K562 (cell line): ENCODE data around the gene KATNB1. TPM values are rescaled to one million over a fixed set of nuclear protein-coding genes. Genes with fewer than 3 reads are reported as not detected.

Experiments used
- ATAC-seq: fragments of 200-7000 bp; cut with Tn5 transposase; 3 replicates; pipeline ENCODE4 v1.9.1; 2020; ENCODE audit warnings: moderate library complexity
- BruUV-seq: library from RNA; stranded (reverse); fragments of 400-500 nt; replicated peaks from 2 replicates; lab custom pipeline; 2021; lab: Mats Ljungman, UMichigan
- CTCF ChIA-PET: fragments of 300-600 bp; formaldehyde crosslinking; extraction: SDS; loops from one replicate; lab custom pipeline; 2021; ENCODE audit warnings: low intra/inter-chr PET ratio; lab: Yijun Ruan, JAX
- POLR2A ChIA-PET: fragments of 300-600, 350-650 bp; sonication (Branson Sonifier 250); formaldehyde crosslinking; extraction: SDS; loops from one replicate; lab custom pipeline; 2021; ENCODE audit warnings: antibody characterized with exemption, inconsistent platforms; lab: Yijun Ruan, JAX
- DNase-seq, 4 experiments: peaks; one replicate each; pipeline versions ENCODE4 v3.0.0 to v3.0.0-alpha.2; 2011 to 2018; ENCODE audit warnings: low spot score in 3 of 4, mixed read lengths in 3 of 4; ENCODE audit errors: extremely low read depth in 1 of 4
- FAIRE-seq: peaks from 2 replicates; lab custom pipeline; 2011; peaks lifted over from hg19 to GRCh38; lab: Jason Lieb, UNC
- H2AFZ ChIP-seq: 2 replicates; pipeline ENCODE4 v1.6.0; 2011; ENCODE audit warnings: low read depth, low read length, control low read depth, inconsistent platforms
- H3K27ac ChIP-seq: fragments of 200-600 bp; 3 replicates; pipeline ENCODE4 v1.8.0; 2011; ENCODE audit warnings: low read depth, mild to moderate bottlenecking, control low read depth, inconsistent platforms, low read length, moderate library complexity, mixed read lengths; ENCODE audit errors: extremely low read depth
- H3K27me3 ChIP-seq, 2 experiments: fragments of 300-600 bp in 1 of 2; 2 replicates in 1 of 2; 3 replicates in 1 of 2; pipeline versions ENCODE4 v1.6.0 to v1.8.0; 2011; ENCODE audit warnings: inconsistent platforms in 2 of 2, low read length in 2 of 2, mild to moderate bottlenecking in 1 of 2, mixed read lengths in 1 of 2, moderate library complexity in 1 of 2; ENCODE audit not compliant: control insufficient read depth in 2 of 2, insufficient read depth in 2 of 2
- H3K36me3 ChIP-seq: fragments of 300-600 bp; 3 replicates; pipeline ENCODE4 v1.8.0; 2011; ENCODE audit warnings: mild to moderate bottlenecking, low read length, inconsistent platforms; ENCODE audit not compliant: control insufficient read depth, insufficient read depth
- H3K4me1 ChIP-seq, 2 experiments: fragments of 200-600 bp in 1 of 2; replicated peaks in 1 of 2; 2 replicates in 1 of 2; 3 replicates in 1 of 2; pipeline versions ENCODE4 v1.5.1 to v1.8.0; 2011; ENCODE audit warnings: inconsistent platforms in 2 of 2, low read length in 2 of 2, mild to moderate bottlenecking in 1 of 2, mixed read lengths in 1 of 2, moderate library complexity in 1 of 2; ENCODE audit not compliant: control insufficient read depth in 2 of 2, insufficient read depth in 2 of 2
- H3K4me2 ChIP-seq: 2 replicates; pipeline ENCODE4 v1.6.1; 2011; ENCODE audit warnings: low read length, control low read depth, inconsistent platforms, mixed read lengths; ENCODE audit not compliant: insufficient read depth
- H3K4me3 ChIP-seq: fragments of 200-600 bp; sonication (generic), shearing (Covaris generic); 2 replicates; pipeline ENCODE4 v1.5.1; 2016; ENCODE audit warnings: control low read depth, inconsistent platforms
- H3K79me2 ChIP-seq: fragments of 200-600 bp; 3 replicates; pipeline ENCODE4 v1.8.0; 2011; ENCODE audit warnings: low read length, inconsistent platforms; ENCODE audit not compliant: control insufficient read depth, insufficient read depth
- H3K9ac ChIP-seq, 2 experiments: 2 replicates each; pipeline versions ENCODE4 v1.6.0 to v1.6.1; 2011; ENCODE audit warnings: low read depth in 2 of 2, low read length in 2 of 2, control low read depth in 1 of 2, inconsistent platforms in 1 of 2, mild to moderate bottlenecking in 1 of 2, mixed read lengths in 1 of 2; ENCODE audit not compliant: insufficient read depth in 1 of 2
- H3K9me1 ChIP-seq: one replicate; pipeline ENCODE4 v1.6.0; 2011; ENCODE audit warnings: inconsistent platforms, mild to moderate bottlenecking, low read length, moderate library complexity; ENCODE audit not compliant: control insufficient read depth, insufficient read depth
- H3K9me3 ChIP-seq: replicated peaks from 2 replicates; pipeline ENCODE4 v1.5.1; 2011; ENCODE audit warnings: low read depth, low read length, inconsistent platforms; ENCODE audit not compliant: control insufficient read depth, insufficient read depth
- H4K20me1 ChIP-seq: replicated peaks from 2 replicates; pipeline ENCODE4 v1.6.1; 2011; ENCODE audit warnings: low read length, inconsistent platforms, mixed read lengths; ENCODE audit not compliant: control insufficient read depth, insufficient read depth
- ATF7 ChIP-seq: fragments of 450-650 bp; IDR thresholded peaks from 2 replicates; pipeline ENCODE4 v1.7.1; 2014; ENCODE audit warnings: mild to moderate bottlenecking, moderate library complexity
- KLF16 ChIP-seq: IDR thresholded peaks from 2 replicates; pipeline ENCODE4 v1.6.1; 2016; ENCODE audit warnings: antibody characterized with exemption
- NFIC ChIP-seq: fragments of 450-650 bp; IDR thresholded peaks from 2 replicates; pipeline ENCODE4 v1.6.1; 2017; ENCODE audit warnings: mild to moderate bottlenecking, inconsistent platforms
- OTX1 ChIP-seq: fragments of 450-650 bp; formaldehyde crosslinking; IDR thresholded peaks from 2 replicates; pipeline ENCODE4 v1.4.0; 2022; ENCODE audit warnings: mild to moderate bottlenecking
- TAF9B ChIP-seq: fragments of 450-650 bp; IDR thresholded peaks from 2 replicates; pipeline ENCODE4 v1.6.1; 2018; ENCODE audit warnings: mild to moderate bottlenecking; ENCODE audit not compliant: partially characterized antibody
- ZFP30 ChIP-seq: fragments of 250-450 bp; sonication (Bioruptor Pico); IDR thresholded peaks from 2 replicates; pipeline ENCODE4 v1.8.0; 2022; ENCODE audit warnings: moderate library complexity, mild to moderate bottlenecking, inconsistent platforms, borderline replicate concordance
- WGBS: fragments of 100-300 bp; shearing (Covaris generic); methylation state at CpG from one replicate; pipeline ENCODE4 v1.1.6; 2016; ENCODE audit warnings: low coverage, mixed read lengths; ENCODE audit not compliant: insufficient coverage; ENCODE audit errors: missing lambda C conversion rate; 5-methylcytosine and 5-hydroxymethylcytosine counted together
- in situ Hi-C: fragments of 300-500 bp; cut with MboI; formaldehyde crosslinking; loops from 4 replicates; pipeline ENCODE4 v1.15.0; 2018; ENCODE audit warnings: inconsistent platforms, mixed read lengths
- intact Hi-C: fragments of 100-400 bp; cut with micrococcal nuclease; formaldehyde crosslinking; loops from 2 replicates; pipeline ENCODE4 v1.14.2; 2022
- polyA plus RNA-seq, 8 experiments: library from polyadenylated mRNA; depleted of rRNA in 4 of 8; stranded (reverse) in 5 of 8; unstranded in 3 of 8; fragments of >200 nt; fragmentation: Nextera tagmentation in 2 of 8; fragmentation: Illumina TruSeq in 1 of 8; extraction: Ambion mirVana in 2 of 8; extraction: Trizol in 1 of 8; gene quantifications; 2 replicates each; pipeline versions ENCODE4 v1.2.1 to v1.2.3, GENCODE V29; 2011 to 2014; ENCODE audit warnings: inconsistent platforms in 1 of 8, missing spikeins in 1 of 8
- total RNA-seq, 7 experiments: library from RNA; depleted of rRNA in 6 of 7; stranded (reverse); fragments of >200 nt in 6 of 7; fragmentation: Illumina TruSeq in 2 of 7; extraction: Trizol in 2 of 7; gene quantifications; 2 replicates each; pipeline versions ENCODE4 v1.2.1 to v1.2.3, GENCODE V29; 2011 to 2021; ENCODE audit warnings: low replicate concordance in 1 of 7
- TF ChIP-seq, protein P1 (sequence below): fragments of 450-650 bp; formaldehyde crosslinking; IDR thresholded peaks from 2 replicates; pipeline ENCODE4 v1.4.0; 2022; ENCODE audit warnings: missing genetic modification characterization
- TF ChIP-seq, protein P2 (sequence below), 2 experiments: fragments of 150-350 bp in 1 of 2; IDR thresholded peaks; 2 replicates each; pipeline ENCODE4 v1.6.1; 2012 to 2016; ENCODE audit warnings: low read depth in 2 of 2, low read length in 2 of 2, mild to moderate bottlenecking in 1 of 2, moderate library complexity in 1 of 2
- TF ChIP-seq, protein P3 (sequence below): fragments of 450-650 bp; conservative IDR thresholded peaks from 2 replicates; pipeline ENCODE4 v1.6.1; 2016; ENCODE audit warnings: missing genetic modification characterization, low read depth, mild to moderate bottlenecking, control low read depth, missing compliant biosample characterization

The KATNB1 gene
- total and polyA plus RNA-seq, 9 of the 15 experiments (the other 6 are each of a cell fraction or from before 2014, with no cell fraction given) = 1.2 to 52.6 (median 21.9) TPM

DNA sequence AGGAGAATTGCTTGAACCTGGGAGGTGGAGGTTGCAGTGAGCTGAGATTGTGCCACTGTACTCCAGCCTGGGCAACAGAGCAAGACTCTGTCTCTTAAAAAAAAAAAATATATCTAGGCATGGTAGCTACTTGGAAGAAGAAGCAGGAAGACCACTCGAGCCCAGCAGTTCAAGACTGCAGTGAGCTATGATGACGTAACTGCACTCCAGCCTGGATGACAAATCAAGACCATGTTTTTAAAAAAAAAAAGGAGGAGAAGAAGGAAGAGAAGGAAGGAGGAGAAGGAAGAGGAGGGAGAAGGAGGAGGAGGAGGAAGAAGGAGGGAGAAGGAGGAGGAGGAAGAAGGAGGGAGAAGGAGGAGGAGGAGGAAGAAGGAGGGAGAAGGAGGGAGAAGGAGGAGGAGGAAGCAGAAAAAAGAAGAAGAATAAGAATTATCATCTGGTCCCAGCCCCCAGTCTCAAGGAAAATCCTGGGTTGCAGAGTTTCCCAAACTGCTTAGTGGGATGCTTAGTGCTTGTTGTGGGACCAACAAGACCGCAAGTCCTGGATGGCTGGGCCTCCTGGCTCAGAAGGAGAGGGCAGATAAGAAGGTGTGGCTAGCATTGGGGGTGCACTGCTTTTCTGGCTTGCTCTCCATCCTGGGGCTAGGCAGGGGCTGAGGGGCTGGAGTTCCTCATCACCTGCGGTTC is 44.6 kb upstream of the KATNB1 start:
- Histone ChIP-seq H2AFZ (no peak overlapping the region), H3K4me1 (peaks cover 54 to 63% of the 10 kb centered on the region in 2 experiments), H3K36me3 (no peaks in the 10 kb centered on the region), H3K9me1 (peaks cover 8% of the 10 kb centered on the region), H3K9ac (no peak overlapping the region), H3K4me3 (no peak overlapping the region), H3K4me2 (peak overlapping the region; percentile 19; the same call in 1 of the 2 replicates), H3K27ac (no peak overlapping the region), H4K20me1 (no peaks in the 10 kb centered on the region), H3K27me3 (no peaks in the 10 kb centered on the region), H3K9me3 (no peaks in the 10 kb centered on the region), H3K79me2 (no peaks in the 10 kb centered on the region)
- intact Hi-C loops = loop anchor here (1.0 to 5.0 kb wide), 3 partner anchors 15 to 46 kb away; partner anchors contain the start of gene KATNB1
- BruUV-seq = no TSS peak
- in situ Hi-C loops = no loop called here
- 0% methylated on average over 4 of the region's 4 CpGs for WGBS
- peak; percentile 63 for FAIRE-seq
- ChIA-PET POLR2A (interaction anchor here (0.5 to 2.2 kb wide), 4 partner anchors 9 to 578 kb away, joined by 3 to 15 read pairs (median 3); no protein-coding TSS in a partner anchor), CTCF (no interaction called here)
- peak; percentile 62 to 80 (median 68) for DNase-seq
- peak; percentile 14; the same call in 2 of the 3 replicates for ATAC-seq
- TF ChIP-seq ATF7 (peak; percentile 72), TAF9B (no peak), ZFP30 (no peak), OTX1 (peak; percentile 83), NFIC (peak; percentile 34; the same call in 1 of the 2 replicates), KLF16 (peak; percentile 53; the same call in 1 of the 2 replicates)
- TF ChIP-seq, protein P1, sequence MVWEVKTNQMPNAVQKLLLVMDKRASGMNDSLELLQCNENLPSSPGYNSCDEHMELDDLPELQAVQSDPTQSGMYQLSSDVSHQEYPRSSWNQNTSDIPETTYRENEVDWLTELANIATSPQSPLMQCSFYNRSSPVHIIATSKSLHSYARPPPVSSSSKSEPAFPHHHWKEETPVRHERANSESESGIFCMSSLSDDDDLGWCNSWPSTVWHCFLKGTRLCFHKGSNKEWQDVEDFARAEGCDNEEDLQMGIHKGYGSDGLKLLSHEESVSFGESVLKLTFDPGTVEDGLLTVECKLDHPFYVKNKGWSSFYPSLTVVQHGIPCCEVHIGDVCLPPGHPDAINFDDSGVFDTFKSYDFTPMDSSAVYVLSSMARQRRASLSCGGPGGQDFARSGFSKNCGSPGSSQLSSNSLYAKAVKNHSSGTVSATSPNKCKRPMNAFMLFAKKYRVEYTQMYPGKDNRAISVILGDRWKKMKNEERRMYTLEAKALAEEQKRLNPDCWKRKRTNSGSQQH (CRISPR knock-in tag) = peak; percentile 86
- TF ChIP-seq, protein P2, sequence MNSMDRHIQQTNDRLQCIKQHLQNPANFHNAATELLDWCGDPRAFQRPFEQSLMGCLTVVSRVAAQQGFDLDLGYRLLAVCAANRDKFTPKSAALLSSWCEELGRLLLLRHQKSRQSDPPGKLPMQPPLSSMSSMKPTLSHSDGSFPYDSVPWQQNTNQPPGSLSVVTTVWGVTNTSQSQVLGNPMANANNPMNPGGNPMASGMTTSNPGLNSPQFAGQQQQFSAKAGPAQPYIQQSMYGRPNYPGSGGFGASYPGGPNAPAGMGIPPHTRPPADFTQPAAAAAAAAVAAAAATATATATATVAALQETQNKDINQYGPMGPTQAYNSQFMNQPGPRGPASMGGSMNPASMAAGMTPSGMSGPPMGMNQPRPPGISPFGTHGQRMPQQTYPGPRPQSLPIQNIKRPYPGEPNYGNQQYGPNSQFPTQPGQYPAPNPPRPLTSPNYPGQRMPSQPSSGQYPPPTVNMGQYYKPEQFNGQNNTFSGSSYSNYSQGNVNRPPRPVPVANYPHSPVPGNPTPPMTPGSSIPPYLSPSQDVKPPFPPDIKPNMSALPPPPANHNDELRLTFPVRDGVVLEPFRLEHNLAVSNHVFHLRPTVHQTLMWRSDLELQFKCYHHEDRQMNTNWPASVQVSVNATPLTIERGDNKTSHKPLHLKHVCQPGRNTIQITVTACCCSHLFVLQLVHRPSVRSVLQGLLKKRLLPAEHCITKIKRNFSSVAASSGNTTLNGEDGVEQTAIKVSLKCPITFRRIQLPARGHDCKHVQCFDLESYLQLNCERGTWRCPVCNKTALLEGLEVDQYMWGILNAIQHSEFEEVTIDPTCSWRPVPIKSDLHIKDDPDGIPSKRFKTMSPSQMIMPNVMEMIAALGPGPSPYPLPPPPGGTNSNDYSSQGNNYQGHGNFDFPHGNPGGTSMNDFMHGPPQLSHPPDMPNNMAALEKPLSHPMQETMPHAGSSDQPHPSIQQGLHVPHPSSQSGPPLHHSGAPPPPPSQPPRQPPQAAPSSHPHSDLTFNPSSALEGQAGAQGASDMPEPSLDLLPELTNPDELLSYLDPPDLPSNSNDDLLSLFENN (IDR thresholded peaks at IDR 0.05; ENCODE audit: low read depth in 2 of 2, low read length in 2 of 2) = 0 out of 4 replicates have a peak, but pooled peaks of 1 of the 2 experiments have one; percentile 34
- TF ChIP-seq, protein P3, sequence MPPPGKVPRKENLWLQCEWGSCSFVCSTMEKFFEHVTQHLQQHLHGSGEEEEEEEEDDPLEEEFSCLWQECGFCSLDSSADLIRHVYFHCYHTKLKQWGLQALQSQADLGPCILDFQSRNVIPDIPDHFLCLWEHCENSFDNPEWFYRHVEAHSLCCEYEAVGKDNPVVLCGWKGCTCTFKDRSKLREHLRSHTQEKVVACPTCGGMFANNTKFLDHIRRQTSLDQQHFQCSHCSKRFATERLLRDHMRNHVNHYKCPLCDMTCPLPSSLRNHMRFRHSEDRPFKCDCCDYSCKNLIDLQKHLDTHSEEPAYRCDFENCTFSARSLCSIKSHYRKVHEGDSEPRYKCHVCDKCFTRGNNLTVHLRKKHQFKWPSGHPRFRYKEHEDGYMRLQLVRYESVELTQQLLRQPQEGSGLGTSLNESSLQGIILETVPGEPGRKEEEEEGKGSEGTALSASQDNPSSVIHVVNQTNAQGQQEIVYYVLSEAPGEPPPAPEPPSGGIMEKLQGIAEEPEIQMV (tag) = peak; percentile 28; the same call in 1 of the 2 replicates
